PFSK-1 (cell line): ENCODE data around the gene MKLN1.

Experiments
- FOXP2 ChIP-seq: optimal IDR thresholded peaks from 2 replicates; pipeline ENCODE3; 2011; ENCODE audit warnings: borderline replicate concordance, control low read depth, inconsistent platforms; ENCODE audit not compliant: insufficient read depth; ENCODE audit errors: extremely low read length, extremely low read depth
- POLR2AphosphoS5 ChIP-seq: IDR thresholded peaks from 2 replicates; pipeline ENCODE4 v1.6.1; 2012; ENCODE audit warnings: low read depth, mild to moderate bottlenecking, control low read depth, low read length, moderate library complexity
- SIN3A ChIP-seq: IDR thresholded peaks from 2 replicates; pipeline ENCODE4 v1.6.1; 2012; ENCODE audit warnings: mild to moderate bottlenecking, low read length, moderate library complexity, borderline replicate concordance; ENCODE audit not compliant: insufficient read depth
- TAF1 ChIP-seq: IDR thresholded peaks from 2 replicates; pipeline ENCODE4 v1.6.1; 2012; ENCODE audit warnings: low read length, control low read depth, borderline replicate concordance; ENCODE audit not compliant: insufficient read depth
- TF ChIP-seq, protein P1 (sequence below), 2 experiments: IDR thresholded peaks; 2 replicates each; pipeline versions ENCODE4 v1.6.1 to v1.8.0; 2011 to 2012; ENCODE audit warnings: low read depth in 2 of 2, low read length in 2 of 2, control low read depth in 1 of 2, inconsistent platforms in 1 of 2, mild to moderate bottlenecking in 1 of 2, moderate library complexity in 1 of 2; ENCODE audit not compliant: insufficient read depth in 1 of 2

MKLN1 gene

DNA sequence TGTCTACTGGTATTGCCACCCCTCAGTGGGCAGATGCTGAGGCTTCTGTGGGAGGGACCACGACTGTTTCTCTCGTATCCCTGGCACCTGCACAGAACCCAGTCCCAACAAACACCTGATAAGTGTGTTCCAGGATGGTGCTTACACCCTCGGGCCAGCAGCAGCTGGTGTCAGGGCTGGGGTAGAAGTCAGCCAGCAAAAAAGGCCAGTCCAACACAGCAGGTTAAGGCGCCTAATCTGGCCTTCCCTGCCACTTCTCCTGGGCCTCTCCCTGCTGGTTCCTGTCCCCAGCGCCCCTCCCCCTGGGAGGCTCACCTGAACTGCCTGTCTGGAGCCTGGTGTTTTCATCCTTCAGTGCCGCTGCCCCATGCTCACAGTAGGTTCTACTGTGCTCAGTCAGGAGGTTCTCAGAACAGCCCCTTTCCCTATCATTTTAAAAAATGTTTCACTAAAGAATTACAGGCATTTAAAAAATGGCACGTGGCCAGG lies 208.7 kb downstream of the MKLN1 start:
- TF ChIP-seq SIN3A (no peak), FOXP2 (no peak), POLR2AphosphoS5 (no peak), TAF1 (no peak)
- TF ChIP-seq, protein P1, sequence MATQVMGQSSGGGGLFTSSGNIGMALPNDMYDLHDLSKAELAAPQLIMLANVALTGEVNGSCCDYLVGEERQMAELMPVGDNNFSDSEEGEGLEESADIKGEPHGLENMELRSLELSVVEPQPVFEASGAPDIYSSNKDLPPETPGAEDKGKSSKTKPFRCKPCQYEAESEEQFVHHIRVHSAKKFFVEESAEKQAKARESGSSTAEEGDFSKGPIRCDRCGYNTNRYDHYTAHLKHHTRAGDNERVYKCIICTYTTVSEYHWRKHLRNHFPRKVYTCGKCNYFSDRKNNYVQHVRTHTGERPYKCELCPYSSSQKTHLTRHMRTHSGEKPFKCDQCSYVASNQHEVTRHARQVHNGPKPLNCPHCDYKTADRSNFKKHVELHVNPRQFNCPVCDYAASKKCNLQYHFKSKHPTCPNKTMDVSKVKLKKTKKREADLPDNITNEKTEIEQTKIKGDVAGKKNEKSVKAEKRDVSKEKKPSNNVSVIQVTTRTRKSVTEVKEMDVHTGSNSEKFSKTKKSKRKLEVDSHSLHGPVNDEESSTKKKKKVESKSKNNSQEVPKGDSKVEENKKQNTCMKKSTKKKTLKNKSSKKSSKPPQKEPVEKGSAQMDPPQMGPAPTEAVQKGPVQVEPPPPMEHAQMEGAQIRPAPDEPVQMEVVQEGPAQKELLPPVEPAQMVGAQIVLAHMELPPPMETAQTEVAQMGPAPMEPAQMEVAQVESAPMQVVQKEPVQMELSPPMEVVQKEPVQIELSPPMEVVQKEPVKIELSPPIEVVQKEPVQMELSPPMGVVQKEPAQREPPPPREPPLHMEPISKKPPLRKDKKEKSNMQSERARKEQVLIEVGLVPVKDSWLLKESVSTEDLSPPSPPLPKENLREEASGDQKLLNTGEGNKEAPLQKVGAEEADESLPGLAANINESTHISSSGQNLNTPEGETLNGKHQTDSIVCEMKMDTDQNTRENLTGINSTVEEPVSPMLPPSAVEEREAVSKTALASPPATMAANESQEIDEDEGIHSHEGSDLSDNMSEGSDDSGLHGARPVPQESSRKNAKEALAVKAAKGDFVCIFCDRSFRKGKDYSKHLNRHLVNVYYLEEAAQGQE (IDR thresholded peaks at IDR 0.05; ENCODE audit: insufficient read depth in 1 of 2, low read depth in 2 of 2, low read length in 2 of 2), result no peak

DNA sequence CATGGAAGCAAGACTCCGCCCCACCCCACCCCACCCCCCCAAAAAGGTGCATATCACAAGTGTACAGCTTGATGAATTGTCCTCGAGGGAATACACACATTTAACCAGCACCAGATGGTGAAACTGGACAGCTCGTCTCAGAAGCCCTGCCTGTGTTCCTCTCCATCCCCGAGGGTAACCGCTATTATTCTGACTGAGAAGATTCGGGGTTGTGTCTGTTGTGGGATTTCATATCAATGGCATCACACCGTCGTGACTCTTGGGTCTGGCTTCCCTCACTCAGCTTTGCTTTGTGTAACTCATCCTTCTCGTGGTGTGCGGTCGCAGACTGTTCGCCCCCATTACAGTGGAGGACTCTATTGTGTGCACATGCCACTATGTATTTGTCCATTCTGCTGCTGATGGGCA lies 209.9 kb downstream of the MKLN1 start:
- TF ChIP-seq POLR2AphosphoS5 (no peak), FOXP2 (no peak), TAF1 (no peak), SIN3A (no peak)
- TF ChIP-seq, protein P1 (IDR thresholded peaks at IDR 0.05; ENCODE audit: insufficient read depth in 1 of 2, low read depth in 2 of 2, low read length in 2 of 2), result no peak

DNA sequence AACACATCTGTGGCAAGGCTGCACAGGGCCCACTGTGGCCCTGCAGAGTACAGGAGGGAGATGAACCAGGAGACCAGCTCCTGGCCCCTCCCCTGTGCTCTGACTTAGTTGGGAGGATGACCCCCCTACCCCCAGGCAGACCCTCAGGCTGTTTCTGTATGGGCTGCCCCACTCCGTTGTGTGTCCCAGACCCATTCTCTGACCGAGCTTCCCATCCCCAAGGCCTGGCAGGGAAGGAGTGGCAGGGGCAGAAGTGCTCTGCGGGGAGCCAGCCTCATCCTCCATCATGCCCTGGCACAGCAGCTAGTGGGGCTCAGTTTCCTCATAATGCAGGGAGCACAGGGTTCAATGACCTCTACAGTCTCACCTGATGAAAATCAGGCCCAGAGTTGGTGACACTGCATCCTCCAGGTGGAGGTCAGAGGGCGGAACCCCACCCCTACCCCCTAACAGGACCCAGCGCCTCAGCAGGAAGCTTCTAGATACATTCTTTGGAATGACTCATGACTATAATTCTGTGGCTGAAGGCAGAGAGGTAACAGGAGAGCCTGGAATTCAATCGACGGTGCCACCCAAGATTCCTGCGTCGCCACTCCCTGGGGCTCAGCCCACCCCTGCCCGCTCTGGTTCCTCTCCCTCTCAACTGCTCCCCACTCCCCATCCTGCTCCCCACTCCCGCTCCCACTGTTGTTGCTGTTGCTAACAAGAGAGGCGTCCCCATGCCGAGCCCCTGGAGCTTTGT lies 210.6 kb downstream of the MKLN1 start:
- TF ChIP-seq, protein P1 (IDR thresholded peaks at IDR 0.05; ENCODE audit: insufficient read depth in 1 of 2, low read depth in 2 of 2, low read length in 2 of 2), result no peak
- TF ChIP-seq FOXP2 (no peak), TAF1 (no peak), POLR2AphosphoS5 (no peak), SIN3A (no peak)

DNA sequence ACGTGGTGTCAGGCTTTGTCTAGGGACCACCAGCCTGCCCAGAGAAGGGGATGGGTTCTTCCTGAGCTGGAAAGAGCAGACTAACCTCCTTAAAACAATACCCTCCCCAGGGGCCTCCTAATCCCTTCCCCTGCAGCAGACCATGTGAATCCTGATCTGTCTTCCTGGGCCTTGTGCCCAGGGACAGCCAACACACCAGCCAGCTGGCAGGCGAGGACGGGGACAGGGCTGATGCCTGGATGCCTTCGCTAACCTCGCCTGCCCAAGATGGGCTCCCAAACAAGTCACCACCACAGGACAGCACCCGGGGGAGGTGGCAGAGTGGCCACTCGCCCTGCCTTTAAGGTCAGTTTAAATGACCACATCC lies 211.1 kb downstream of the MKLN1 start:
- TF ChIP-seq TAF1, result no peak
- TF ChIP-seq SIN3A, result no peak
- TF ChIP-seq, protein P1 (IDR thresholded peaks at IDR 0.05; ENCODE audit: insufficient read depth in 1 of 2, low read depth in 2 of 2, low read length in 2 of 2), result no peak
- no peak for TF ChIP-seq FOXP2
- no peak for TF ChIP-seq POLR2AphosphoS5
